Spleen (tissue), 7 donors: Measurements from ENCODE around the gene TRPC5OS.

Experiments
- CTCF ChIP-seq, 11 experiments: fragments of 200-600 bp in 7 of 11; fragments of 450-650 bp in 4 of 11; sonication (generic) in 4 of 11; IDR thresholded peaks in 8 of 11; conservative IDR thresholded peaks in 3 of 11; 1 replicate in 7 of 11; 2 replicates in 4 of 11; pipeline versions ENCODE4 v1.4.0 to v1.8.0; 2016 to 2021; ENCODE audit warnings: antibody characterized with exemption in 11 of 11, inconsistent platforms in 4 of 11, mild to moderate bottlenecking in 1 of 11
- POLR2AphosphoS5 ChIP-seq, 3 donors: sonication (generic); formaldehyde crosslinking; IDR thresholded peaks; one replicate each; pipeline ENCODE4 v1.5.1; 2017; ENCODE audit warnings: antibody characterized with exemption in 3 of 3
- donor health status: DM: no; HTN: no; CAD: no; lungs with moderate emphysema.
- donor health status: DM: no; HTN: no; CAD: no.
- donor health status: DM: no; HTN: no; CAD: no.

GRCh38 chrX:111896148-111896547 lies 20.2 kb downstream of the TRPC5OS start:
- TF ChIP-seq CTCF (IDR thresholded peaks at IDR 0.05 in 8 of 11, conservative IDR thresholded peaks at IDR 0.05 in 3 of 11) (no peak), POLR2AphosphoS5 (IDR thresholded peaks at IDR 0.05) (no peak)
